CD4-positive, alpha-beta T cell (primary cell): ENCODE results near the gene PARL. TPM values are rescaled to one million over a fixed set of nuclear protein-coding genes. Genes with fewer than 3 reads are reported as not detected.

Experiments
- ATAC-seq: fragments of 200-7000 bp; cut with Tn5 transposase; one replicate; pipeline ENCODE4 v1.10.0; 2022; ENCODE audit warnings: mild to moderate bottlenecking; ENCODE audit not compliant: poor library complexity
- CTCF ChIA-PET: fragments of 350-600 bp; sonication (Branson Sonifier 250); formaldehyde crosslinking; loops from one replicate; lab custom pipeline; 2021; ENCODE audit warnings: antibody characterized with exemption, inconsistent platforms; lab: Charles Lee
- POLR2A ChIA-PET: fragments of 350-600 bp; sonication (Branson Sonifier 250); formaldehyde crosslinking; loops from one replicate; lab custom pipeline; 2021; ENCODE audit warnings: antibody characterized with exemption, inconsistent platforms; lab: Charles Lee
- DNase-seq, 14 experiments: peaks; one replicate each; pipeline ENCODE4 v3.0.0-alpha.2; 2013 to 2020; ENCODE audit warnings: mixed read lengths in 2 of 14
- H3K27ac ChIP-seq, 2 donors: one replicate each; pipeline versions ENCODE4 v1.5.1 to v1.7.0; 2013; ENCODE audit warnings: low read length in 2 of 2, low read depth in 1 of 2, mild to moderate bottlenecking in 1 of 2
- H3K27me3 ChIP-seq, 2 experiments: 1 replicate in 1 of 2; 2 replicates in 1 of 2; pipeline versions ENCODE4 v1.6.1 to v1.7.0; 2013; ENCODE audit warnings: low read length in 2 of 2, control low read depth in 1 of 2, mild to moderate bottlenecking in 1 of 2, moderate library complexity in 1 of 2; ENCODE audit not compliant: insufficient read depth in 2 of 2, control insufficient read depth in 1 of 2
- H3K36me3 ChIP-seq: one replicate; pipeline ENCODE4 v1.6.1; 2013; ENCODE audit warnings: low read length, control low read depth; ENCODE audit not compliant: insufficient read depth
- H3K4me1 ChIP-seq: one replicate; pipeline ENCODE4 v1.6.1; 2013; ENCODE audit warnings: low read length, control low read depth; ENCODE audit not compliant: insufficient read depth
- H3K4me3 ChIP-seq: one replicate; pipeline ENCODE4 v1.5.1; 2013; ENCODE audit warnings: mild to moderate bottlenecking, low read length, moderate library complexity
- H3K9me3 ChIP-seq, 2 experiments: 1 replicate in 1 of 2; 2 replicates in 1 of 2; pipeline versions ENCODE4 v1.6.1 to v1.7.0; 2013; ENCODE audit warnings: low read length in 2 of 2, mild to moderate bottlenecking in 2 of 2, control low read depth in 1 of 2, moderate library complexity in 1 of 2; ENCODE audit not compliant: control insufficient read depth in 1 of 2, insufficient read depth in 1 of 2
- H3K27ac Mint-ChIP-seq: one replicate; pipeline ENCODE4 v1.8.0; 2020; ENCODE audit warnings: mixed read lengths
- H3K27me3 Mint-ChIP-seq: one replicate; pipeline ENCODE4 v1.8.0; 2021; ENCODE audit warnings: mixed read lengths
- H3K36me3 Mint-ChIP-seq: one replicate; pipeline ENCODE4 v1.8.0; 2021; ENCODE audit warnings: low read depth, mixed read lengths
- H3K4me1 Mint-ChIP-seq: one replicate; pipeline ENCODE4 v1.8.0; 2021; ENCODE audit warnings: low read depth, mixed read lengths
- H3K4me3 Mint-ChIP-seq: one replicate; pipeline ENCODE4 v1.8.0; 2020; ENCODE audit warnings: mild to moderate bottlenecking, mixed read lengths
- H3K9me3 Mint-ChIP-seq: one replicate; pipeline ENCODE4 v1.8.0; 2020; ENCODE audit warnings: mixed read lengths
- CTCF ChIP-seq: fragments of 200-600 bp; IDR thresholded peaks from one replicate; pipeline ENCODE4 v1.8.0; 2022; ENCODE audit warnings: antibody characterized with exemption, mild to moderate bottlenecking
- intact Hi-C, 2 experiments: fragments of 100-400 bp; cut with DNase I in 1 of 2; cut with micrococcal nuclease in 1 of 2; formaldehyde crosslinking; loops; one replicate each; pipeline versions ENCODE4 v1.15.1 to v1.9.0; 2023 to 2025; cut with DNase I, micrococcal nuclease
- total RNA-seq, 174 experiments: library from RNA in 2 of 174; stranded (reverse) in 2 of 174; gene quantifications; one replicate each; pipeline ENCODE4 v1.2.3 and lab custom pipeline; 2021 to 2026

The PARL gene
- total RNA-seq, 2 experiments from 2014 or later, result 36.9 to 40.0 TPM

GRCh38 chr3:183837390-183837789, 47.3 kb downstream of the PARL start:
- TF ChIP-seq CTCF, result no peak
- H3K4me3 Mint-ChIP-seq, result no peak overlapping the region
- ATAC-seq (no peak), DNase-seq (no peak)
- H3K27me3 Mint-ChIP-seq, result no peaks in the 10 kb centered on the region
- no peaks in the 10 kb centered on the region for H3K9me3 Mint-ChIP-seq
- CTCF ChIA-PET, result no interaction called here
- Histone ChIP-seq H3K4me3 (no peak overlapping the region), H3K4me1 (no peaks in the 10 kb centered on the region), H3K9me3 (no peaks in the 10 kb centered on the region), H3K27me3 (no peaks in the 10 kb centered on the region), H3K36me3 (peaks cover 70% of the 10 kb centered on the region), H3K27ac (no peak overlapping the region)
- H3K4me1 Mint-ChIP-seq, result no peaks in the 10 kb centered on the region
- peaks cover 85% of the 10 kb centered on the region for H3K36me3 Mint-ChIP-seq
- H3K27ac Mint-ChIP-seq, result no peak overlapping the region
- POLR2A ChIA-PET, result no interaction called here
- intact Hi-C loops, result no loop called here

- Histone ChIP-seq H3K27me3 (no peaks in the 10 kb centered on the region), H3K9me3 (no peaks in the 10 kb centered on the region), H3K27ac (no peak overlapping the region), H3K4me3 (no peak overlapping the region), H3K36me3 (peaks cover 46% of the 10 kb centered on the region), H3K4me1 (no peaks in the 10 kb centered on the region)
- Mint-ChIP-seq H3K4me3 (no peak overlapping the region), H3K36me3 (peaks cover 86% of the 10 kb centered on the region), H3K4me1 (no peaks in the 10 kb centered on the region), H3K9me3 (no peaks in the 10 kb centered on the region), H3K27me3 (no peaks in the 10 kb centered on the region), H3K27ac (no peak overlapping the region)
- no peak for DNase-seq
- no peak for TF ChIP-seq CTCF
- no peak for ATAC-seq
- intact Hi-C loops, result no loop called here
- CTCF ChIA-PET, result no interaction called here
- POLR2A ChIA-PET, result interaction anchor here (0.9 kb wide), 1 partner anchor 18 kb away, joined by 3 read pairs; no protein-coding TSS in a partner anchor
Observed at GRCh38 chr3:183833516-183833915, 51.2 kb downstream of the PARL start.

GRCh38 chr3:183830187-183830586, 54.5 kb downstream of the PARL start:
- DNase-seq (no peak), ATAC-seq (no peak)
- Mint-ChIP-seq H3K36me3 (peaks cover 66% of the 10 kb centered on the region), H3K9me3 (no peaks in the 10 kb centered on the region), H3K4me1 (peaks cover 12% of the 10 kb centered on the region), H3K4me3 (no peak overlapping the region), H3K27me3 (no peaks in the 10 kb centered on the region), H3K27ac (no peak overlapping the region)
- Histone ChIP-seq H3K4me1 (peaks cover 4% of the 10 kb centered on the region), H3K27ac (no peak overlapping the region), H3K4me3 (no peak overlapping the region), H3K27me3 (no peaks in the 10 kb centered on the region), H3K36me3 (peaks cover 33% of the 10 kb centered on the region), H3K9me3 (no peaks in the 10 kb centered on the region)
- intact Hi-C loops, result no loop called here
- TF ChIP-seq CTCF, result no peak
- POLR2A ChIA-PET, result no interaction called here
- CTCF ChIA-PET, result no interaction called here
